NCI-H2227 treated with DMSO at 0.1 percent for 48 hours (cell line): ENCODE results near the gene ACSL4.
"Not testable (repeated sequence)": the region's sequence is repeated elsewhere in the genome, so short reads cannot be mapped to it uniquely, and the experiment has no call there.

Experiments
- DNase-seq: peaks from one replicate; lab custom pipeline; 2025; lab: John Stamatoyannopoulos, UW

The ACSL4 gene

DNA sequence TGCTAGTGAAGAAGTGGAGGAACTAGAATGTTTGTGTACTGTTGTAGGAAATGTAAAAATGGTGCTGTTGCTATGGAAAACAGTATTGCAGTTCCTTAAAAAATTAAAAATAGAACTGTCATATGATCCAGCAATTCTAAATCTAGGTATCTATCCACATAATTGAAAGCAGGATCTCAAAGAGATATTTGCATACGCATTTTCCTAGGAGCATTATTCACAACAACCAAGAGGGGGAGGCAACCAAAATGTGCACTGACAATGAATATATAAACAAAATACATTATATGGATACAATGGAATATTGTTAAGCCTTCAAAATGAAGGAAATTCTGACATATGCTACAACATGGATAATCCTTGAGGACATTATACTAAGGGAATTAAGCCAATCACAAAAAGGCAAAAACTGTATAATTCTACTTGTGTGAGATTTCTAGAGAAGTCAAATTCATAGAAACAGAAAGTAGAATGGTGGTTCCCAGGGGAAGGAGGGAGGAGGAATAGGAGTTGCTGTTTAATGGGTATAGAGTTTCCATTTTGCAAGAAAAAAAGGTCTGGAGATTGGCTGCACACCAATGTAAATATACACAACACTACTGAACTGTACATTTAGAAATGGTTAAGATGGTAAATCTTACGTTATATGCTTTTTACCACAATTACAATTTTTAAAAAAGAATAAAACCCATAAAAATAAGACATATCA lies 72.5 kb downstream of the ACSL4 start:
- DNase-seq: no peak

- no peak for DNase-seq
Measured at GRCh38 chrX:109658391-109658790, 74.7 kb downstream of the ACSL4 start.

GRCh38 chrX:109657364-109657763 lies 75.7 kb downstream of the ACSL4 start:
- DNase-seq: not testable (repeated sequence)

- no peak for DNase-seq
Measured at GRCh38 chrX:109656774-109657173, 76.3 kb downstream of the ACSL4 start.

GRCh38 chrX:109655502-109656201 lies 77.4 kb downstream of the ACSL4 start:
- DNase-seq: no peak

GRCh38 chrX:109654516-109655109 lies 78.4 kb downstream of the ACSL4 start:
- no peak for DNase-seq

GRCh38 chrX:109644671-109645070 lies 88.4 kb downstream of the ACSL4 start:
- DNase-seq: not testable (repeated sequence)

- no peak for DNase-seq
Measured at GRCh38 chrX:109643687-109644086, 89.4 kb downstream of the ACSL4 start.

DNA sequence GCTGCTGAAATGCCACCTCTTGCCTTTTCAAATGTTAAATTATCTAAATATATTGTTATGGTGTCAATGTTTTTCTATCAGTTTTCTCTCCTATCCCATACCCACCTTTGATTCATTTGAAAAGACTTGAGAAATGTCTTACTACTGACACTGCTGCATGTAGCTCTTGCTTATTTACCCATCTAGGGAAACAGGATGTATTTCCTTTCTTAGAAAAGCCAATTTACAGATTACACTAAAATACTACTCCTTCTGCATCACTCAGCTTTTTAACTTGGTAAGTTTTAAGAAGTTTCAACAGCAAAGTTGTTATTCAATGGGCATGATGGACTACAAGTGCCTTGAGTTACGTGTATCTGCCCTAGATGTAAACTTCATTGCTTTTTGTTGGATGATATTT lies 94.9 kb downstream of the ACSL4 start:
- DNase-seq: no peak

- DNase-seq: not testable (repeated sequence)
Measured at GRCh38 chrX:109637477-109637876, 95.6 kb downstream of the ACSL4 start.

GRCh38 chrX:109635146-109635545 lies 97.9 kb downstream of the ACSL4 start:
- DNase-seq: no peak

DNA sequence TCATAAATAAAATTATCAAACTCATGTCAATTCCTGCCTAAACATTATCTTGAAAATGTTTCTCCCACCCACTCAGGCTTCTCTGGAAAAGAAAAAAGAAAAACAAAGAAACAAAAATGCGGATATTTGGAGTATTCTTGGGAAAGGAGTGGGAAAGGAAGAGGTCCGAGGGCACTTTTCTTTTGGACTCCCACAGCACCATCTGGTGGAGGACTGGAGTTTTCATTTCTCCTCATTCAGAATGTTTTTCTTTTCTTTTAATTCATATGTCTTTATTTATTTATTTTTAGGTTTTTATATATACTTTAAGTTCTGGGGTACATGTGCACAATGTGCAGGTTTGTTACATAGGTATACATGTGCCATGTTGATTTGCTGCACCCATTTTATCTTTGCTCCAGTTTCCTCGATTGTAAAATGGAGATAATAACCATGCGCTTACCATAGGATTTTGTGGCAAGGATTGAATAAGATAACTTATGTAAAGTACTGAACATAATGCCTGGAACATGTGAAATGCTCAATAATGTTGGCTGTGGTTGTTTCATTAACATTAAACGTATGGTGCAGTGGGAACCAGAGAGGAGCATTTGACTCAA lies 100.1 kb downstream of the ACSL4 start:
- DNase-seq: no peak

DNA sequence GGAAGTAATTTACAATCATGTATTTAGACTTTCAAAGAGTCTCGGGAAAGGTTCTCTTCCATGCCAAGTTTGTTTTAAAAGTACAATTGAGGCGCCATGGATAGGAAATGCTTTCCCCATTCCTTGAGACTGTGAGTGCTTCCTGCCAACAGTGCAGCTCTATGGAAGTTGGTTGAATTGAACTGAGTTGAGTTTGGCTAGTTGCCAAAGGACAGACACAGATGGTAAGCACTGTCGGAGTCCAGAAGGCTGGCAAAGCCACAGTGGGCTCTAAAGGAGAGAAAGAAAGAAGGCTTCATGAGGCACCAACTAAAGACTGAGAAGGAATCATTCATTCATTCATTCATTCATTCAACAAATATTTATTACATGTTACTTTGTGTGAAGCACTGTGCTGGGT lies 103.7 kb downstream of the ACSL4 start:
- DNase-seq: no peak

DNA sequence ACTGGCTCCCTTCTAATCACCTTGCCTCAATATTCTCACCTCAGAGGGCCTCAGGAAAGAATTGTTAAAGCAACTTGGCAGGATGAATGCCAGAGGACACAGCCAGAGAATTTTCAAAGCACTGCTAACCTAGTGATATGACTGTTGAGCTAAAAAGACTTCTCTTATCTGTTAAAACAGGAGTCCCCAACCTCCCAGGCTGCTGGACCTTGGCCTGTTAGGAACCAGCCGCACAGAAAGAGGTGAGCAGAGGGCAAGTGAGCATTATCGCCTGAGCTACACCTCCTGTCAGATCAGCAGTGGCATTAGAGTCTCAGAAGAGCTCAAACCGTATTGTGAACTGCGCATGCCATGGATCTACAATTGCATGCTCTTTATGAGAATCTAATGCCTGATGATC lies 106.4 kb downstream of the ACSL4 start:
- no peak for DNase-seq

DNA sequence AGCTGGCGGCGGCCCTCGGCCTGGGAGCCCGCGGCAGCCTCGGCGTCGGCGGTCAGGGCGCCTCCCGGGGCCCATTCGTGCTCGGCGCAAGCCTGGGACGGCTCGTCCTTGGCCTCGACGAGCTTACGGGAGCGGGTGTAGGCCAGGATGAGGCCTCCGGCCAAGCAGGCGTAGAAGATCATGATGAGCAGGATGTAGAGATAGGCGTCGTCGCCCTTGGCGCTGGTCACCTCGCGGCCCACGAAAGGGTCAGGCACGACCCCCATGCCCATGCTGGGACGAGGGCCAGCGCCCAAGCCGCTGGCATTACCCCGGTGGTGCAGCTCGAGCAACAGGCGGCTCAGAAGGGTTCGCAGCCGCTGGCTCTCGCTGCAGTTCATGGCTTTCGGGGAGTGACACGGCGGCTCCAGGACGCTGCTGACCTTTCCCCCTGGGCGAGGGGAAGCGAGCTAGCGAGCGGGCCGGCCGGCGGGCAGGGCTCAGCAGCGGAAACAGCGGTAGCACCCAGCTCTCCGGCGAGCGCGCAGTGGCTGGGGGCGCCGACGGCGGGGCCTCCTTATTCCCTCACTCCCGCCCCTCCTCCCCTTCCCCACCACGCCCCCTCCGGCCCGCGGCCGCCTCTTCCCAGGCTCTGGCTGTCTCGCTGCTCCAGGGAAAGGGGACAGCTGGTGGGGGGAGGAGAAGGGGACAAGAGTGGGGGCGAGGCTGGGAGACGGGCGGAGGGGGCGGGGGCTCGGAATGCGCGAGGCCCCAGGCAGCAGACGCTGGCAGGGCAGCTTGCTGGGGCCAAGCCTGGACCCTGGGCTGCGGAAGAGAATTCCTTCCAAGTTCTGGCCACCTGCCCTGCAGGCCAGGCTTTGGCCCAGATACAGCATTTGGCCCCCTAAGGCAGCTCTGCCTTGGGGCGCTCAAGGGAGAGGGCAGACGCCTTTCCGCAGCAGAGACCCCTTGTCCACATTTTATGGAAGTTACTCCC lies 108.1 kb downstream of the ACSL4 start, which contains the start of gene KCNE5:
KCNE5 (minus strand) TSS at position 532 of the 976 bp plus-strand sequence; CDS start at position 380, 152 bp downstream.
- no peak for DNase-seq

DNA sequence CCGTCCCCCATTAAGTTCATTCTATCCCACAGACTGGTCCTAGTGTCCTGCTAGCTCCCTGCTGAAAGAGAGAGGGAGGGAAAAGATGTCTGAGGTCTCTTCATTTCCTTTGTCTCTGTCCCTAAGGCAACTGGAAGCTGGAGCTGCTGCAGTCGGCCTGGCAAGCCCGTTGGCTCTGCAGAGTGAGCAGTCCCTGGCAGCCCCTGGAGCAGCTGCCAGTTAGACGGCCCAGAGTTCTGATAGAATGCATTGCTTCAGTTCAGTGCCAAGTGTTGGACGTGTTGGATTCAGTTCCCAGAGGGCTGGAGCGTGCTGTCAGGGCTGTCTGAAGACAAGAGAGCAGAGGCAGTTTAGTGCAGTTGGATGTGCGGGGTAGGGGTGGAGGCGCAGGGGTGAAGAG lies 109.1 kb downstream of the ACSL4 start:
- no peak for DNase-seq

- DNase-seq: no peak
Measured at GRCh38 chrX:109622270-109622669, 110.8 kb downstream of the ACSL4 start.

GRCh38 chrX:109619771-109620170 lies 113.3 kb downstream of the ACSL4 start:
- no peak for DNase-seq

GRCh38 chrX:109614951-109615350 lies 118.1 kb downstream of the ACSL4 start:
- no peak for DNase-seq

DNA sequence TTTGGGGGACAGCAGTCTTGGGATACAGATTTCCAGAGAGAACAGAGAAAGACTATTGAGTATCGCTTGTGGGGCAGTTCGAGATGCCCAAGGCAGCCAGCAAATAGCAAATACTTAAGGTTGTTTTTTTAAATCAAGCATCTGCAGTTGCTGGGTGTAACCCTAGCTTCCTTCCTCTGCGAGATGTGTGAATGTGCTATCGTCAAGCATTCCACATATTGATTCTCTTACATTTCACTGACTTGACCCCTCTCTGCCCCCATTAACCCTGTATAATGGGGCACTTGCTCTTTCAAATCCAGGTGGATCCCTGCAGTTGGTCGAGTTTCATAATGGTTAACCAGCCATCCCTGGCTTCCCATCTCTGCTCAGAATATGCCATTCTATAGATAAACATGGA lies 131.6 kb downstream of the ACSL4 start:
- DNase-seq: no peak

DNA sequence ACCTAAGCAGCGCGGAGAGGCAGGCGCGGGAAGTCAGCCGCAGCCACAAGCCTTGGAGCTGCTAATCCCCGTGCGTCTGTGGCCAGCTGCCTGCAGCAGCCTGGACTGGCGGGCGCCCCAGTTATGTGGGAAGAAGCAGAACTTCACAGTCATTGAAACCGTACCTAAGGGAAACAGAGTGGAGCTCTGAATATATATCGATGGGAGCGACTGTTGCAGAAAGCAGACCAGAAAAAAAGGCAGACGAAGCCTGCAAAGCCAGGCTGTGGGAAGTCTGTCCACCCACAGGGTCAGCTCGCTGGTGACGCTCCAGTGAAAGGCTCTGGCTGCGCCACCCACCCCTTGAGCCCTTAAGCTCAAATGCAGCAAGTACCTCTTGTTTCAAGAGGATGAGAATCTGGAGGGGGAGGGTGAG lies 132.8 kb downstream of the ACSL4 start:
- DNase-seq: no peak

DNA sequence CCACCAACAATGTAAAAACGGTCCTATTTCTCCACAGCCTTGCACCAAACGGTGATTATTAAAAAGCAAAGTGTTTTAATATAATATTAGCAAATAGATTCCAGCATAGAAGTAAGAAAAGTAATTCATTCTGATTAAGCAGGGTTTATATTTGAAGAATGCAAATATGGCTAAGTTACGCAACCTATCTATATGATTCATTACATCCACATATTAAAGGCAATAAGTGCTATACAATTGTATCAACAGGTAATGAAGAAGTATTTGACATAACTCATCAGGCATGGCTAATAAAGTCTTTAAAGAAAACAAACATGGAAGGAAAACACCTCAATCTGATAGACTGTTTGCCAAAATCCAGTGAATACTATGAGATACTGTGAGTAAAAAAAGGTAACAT lies 137.0 kb downstream of the ACSL4 start:
- no peak for DNase-seq
